ENCODE measurements around the gene ZBED2.
"Not testable (repeated sequence)": the region's sequence is repeated elsewhere in the genome, so short reads cannot be mapped to it uniquely, and the experiment has no call there.

ZBED2 gene

DNA sequence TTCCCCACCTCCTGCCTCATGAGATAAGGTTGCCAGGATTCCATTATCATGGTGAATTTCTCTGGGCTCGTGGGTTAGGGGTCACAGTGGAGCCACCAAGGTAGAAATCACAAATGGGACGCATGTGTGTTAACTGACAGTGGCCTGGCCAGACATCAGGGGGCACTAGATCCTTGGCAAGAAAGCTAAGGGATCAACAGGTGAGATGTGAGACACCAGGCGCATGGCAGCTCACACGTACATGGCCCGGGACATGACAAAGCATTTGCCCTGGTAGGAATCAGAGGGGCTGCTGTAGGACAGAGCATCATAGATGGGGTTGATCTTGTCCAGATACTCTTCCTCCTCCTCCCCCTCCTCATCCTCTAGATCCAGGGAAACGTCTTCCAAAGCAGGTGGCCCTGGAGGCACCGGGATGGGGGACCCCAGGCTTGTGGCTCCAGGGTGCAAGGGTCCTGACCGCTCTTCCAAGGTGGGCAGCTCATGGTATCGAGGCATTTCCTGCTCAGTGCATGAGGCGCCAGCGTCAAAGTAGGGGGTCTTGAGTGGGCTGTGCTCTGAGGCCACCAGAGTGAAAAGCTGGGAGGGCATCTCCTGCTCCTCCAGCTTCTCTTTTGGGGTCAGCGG, 24.6 kb downstream of the ZBED2 start:
- no peak for DNase-seq

DNA sequence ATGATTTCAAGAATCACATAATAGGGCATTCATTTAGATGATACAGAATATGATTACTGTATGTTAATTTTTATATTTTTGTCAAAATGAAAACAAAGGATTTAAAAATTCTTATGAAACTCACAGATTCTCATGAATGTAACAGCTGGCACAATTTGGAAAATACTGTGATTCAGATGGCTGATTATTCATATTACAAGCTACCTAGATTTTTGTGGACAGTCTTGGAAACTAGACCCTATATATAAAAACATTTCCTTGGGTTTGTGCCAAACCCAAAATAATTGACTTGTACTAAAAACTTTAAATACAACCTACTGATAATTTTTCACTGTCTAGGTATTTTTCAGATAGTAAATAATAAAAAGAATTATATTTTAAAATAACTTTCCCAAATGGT, 26.2 kb downstream of the ZBED2 start:
- no peak for DNase-seq

DNA sequence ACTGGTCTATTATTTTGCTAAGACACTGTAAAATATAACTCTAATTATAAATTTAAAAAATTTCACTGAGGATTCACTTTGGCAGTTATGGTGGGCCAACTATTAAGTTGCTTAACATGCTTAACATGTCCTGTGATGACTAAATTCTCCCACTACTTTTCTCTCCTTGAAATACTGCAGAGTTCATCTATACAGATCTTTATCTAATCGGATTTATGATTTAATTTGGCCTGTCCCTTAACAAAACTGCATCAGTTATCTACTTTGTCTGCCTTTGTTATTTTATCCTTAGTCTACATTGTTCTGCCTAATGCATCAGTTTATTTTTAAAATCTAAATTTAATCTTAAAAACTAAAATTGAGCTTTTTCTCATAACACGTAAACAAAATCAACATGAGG, 26.8 kb downstream of the ZBED2 start:
- DNase-seq = no peak

DNA sequence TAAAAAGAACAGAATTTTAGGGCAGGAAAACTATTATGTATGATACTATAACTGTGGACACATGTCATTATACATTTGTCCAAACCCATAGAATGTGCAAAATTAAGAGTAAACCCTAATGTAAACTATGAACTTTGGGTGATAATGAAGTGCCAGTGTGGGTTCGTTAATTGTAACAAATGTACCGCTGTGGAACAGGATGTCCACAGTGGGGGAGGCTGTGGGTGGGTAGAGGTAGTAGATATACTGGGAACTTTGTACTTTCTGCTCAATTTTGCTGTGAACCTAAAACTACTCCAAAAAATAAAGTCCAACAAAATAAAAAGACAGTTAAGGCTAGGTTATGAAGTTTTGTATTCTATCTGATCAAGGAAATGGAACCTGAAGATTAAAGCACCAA, 28.3 kb downstream of the ZBED2 start:
- no peak for DNase-seq

DNA sequence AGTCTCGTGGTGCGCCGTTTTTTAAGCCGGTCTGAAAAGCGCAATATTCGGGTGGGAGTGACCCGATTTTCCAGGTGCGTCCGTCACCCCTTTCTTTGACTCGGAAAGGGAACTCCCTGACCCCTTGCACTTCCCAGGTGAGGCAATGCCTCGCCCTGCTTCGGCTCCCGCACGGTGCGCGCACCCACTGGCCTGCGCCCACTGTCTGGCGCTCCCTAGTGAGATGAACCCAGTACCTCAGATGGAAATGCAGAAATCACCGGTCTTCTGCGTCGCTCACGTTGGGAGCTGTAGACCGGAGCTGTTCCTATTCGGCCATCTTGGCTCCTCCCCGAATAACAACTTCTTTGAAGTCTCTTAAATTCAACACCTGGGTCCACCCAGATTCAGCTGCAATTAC, 33.2 kb downstream of the ZBED2 start:
- not testable (repeated sequence) for DNase-seq

DNA sequence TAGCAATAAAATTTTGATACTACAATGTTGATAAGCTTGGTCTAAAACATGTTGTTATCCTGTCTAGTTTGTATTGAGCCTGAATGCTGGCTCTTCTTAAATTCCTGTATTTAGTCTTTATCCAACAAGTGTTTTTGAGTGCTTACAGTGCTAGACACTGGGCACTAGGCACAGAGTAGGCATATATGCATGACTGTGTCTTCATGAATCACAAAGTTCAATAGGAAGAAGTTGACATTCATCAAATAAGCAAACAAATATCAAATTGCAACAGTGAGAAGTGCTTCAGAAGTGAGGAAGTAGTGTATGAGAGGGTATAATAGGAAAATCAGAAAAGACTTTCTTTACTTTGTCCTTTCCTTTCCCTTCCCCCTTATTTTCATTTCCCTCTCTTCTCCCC, 46.4 kb downstream of the ZBED2 start:
- no peak for DNase-seq

DNA sequence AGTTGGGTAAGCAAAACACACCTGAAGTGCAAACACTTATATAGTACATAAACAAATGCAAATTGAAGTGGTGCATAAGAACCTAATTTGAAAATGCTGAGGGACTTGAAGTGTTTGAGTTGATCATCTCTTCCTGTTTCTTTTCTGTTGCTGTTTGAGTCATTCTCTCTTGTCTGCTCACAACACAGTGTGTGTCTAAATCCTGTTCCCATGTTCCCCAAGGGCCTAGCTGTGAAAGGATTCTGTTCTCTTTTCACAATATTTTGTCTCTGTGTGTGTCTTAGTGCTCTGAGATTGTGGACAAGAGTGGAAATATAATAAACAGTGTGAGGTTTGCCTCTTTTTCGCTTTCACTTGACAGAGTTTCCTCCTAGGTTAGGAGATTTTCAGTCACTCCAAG, 47.1 kb downstream of the ZBED2 start:
- no peak for DNase-seq

DNA sequence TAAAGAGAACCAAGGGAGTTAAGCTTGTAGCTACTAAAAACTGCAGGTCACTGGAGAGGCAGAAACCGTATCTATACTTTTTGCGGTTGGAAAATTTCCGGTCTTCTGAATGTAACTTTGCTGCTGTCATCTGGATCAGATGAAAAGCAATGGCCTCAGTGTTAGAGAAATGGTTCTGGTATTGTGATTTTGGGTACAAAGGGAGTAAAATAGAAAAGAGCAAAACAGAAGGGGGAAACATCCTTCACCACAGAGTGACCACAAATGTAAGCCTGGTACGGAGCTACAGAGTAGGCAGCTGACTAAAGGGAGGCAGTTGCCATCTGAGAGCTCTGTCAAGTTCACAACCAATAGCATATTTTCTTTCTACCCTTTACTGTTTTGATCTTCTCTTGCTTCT, 47.5 kb downstream of the ZBED2 start:
- DNase-seq = no peak

DNA sequence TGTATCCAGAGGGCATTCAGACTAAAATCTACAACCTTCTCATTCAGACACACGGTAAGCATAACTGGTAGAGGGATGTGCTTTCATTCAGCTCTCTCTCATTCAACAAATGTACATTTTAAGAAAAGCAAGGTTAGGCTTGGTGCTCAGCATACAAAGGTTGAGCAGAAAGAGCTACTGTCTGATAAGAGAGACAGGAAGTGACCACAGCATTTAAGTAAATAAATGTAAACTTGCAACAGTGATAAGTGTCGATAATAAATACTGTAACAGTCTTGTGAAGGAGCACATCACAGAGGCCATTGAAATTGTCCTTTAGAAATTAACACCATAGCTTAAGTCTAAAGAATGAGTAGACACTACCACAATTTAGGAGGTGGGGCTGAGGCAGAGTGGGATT, 49.8 kb downstream of the ZBED2 start:
- no peak for DNase-seq

Data from NK-92 treated with Interleukin-12 subunit alpha and Interleukin-12 subunit beta, amount 100 ng/mL, for 24 hours (cell line).